IMR-90 (cell line): ENCODE data around the gene SMC1A. TPM values are rescaled to one million over a fixed set of nuclear protein-coding genes. Genes with fewer than 3 reads are reported as not detected.

ENCODE experiments used
- ATAC-seq: fragments of 200-7000 bp; cut with Tn5 transposase; 2 replicates; pipeline ENCODE4 v1.9.1; 2020; ENCODE audit warnings: low read depth, mild to moderate bottlenecking, moderate library complexity
- BruUV-seq: library from RNA; stranded (reverse); fragments of 400-500 nt; replicated peaks from 2 replicates; lab custom pipeline; 2021; lab: Mats Ljungman, UMichigan
- CTCF ChIA-PET: fragments of 300-600 bp; formaldehyde crosslinking; extraction: SDS; loops from one replicate; lab custom pipeline; 2021; ENCODE audit warnings: antibody characterized with exemption; lab: Yijun Ruan, JAX
- POLR2A ChIA-PET: fragments of 300-600 bp; sonication (Branson Sonifier 250); formaldehyde crosslinking; loops from one replicate; lab custom pipeline; 2022; ENCODE audit warnings: antibody characterized with exemption; ENCODE audit not compliant: unreplicated experiment; lab: Charles Lee
- DNase-seq: peaks from one replicate; pipeline ENCODE4 v3.0.0; 2013
- H2AFZ ChIP-seq: replicated peaks from 2 replicates; pipeline ENCODE3; 2013; ENCODE audit warnings: low read length, mild to moderate bottlenecking; ENCODE audit not compliant: poor library complexity
- H2AK5ac ChIP-seq: 2 replicates; pipeline ENCODE4 v1.6.1; 2013; ENCODE audit warnings: low read depth, low read length, inconsistent platforms
- H2AK9ac ChIP-seq: replicated peaks from 2 replicates; pipeline ENCODE3; 2013; ENCODE audit warnings: mild to moderate bottlenecking, low read depth, low read length, moderate library complexity; ENCODE audit not compliant: poor library complexity
- H2BK120ac ChIP-seq: 2 replicates; pipeline ENCODE4 v1.6.1; 2013; ENCODE audit warnings: low read depth, low read length, inconsistent platforms
- H2BK15ac ChIP-seq: 3 replicates; pipeline ENCODE4 v1.6.1; 2013; ENCODE audit warnings: low read depth, low read length, inconsistent platforms
- H2BK20ac ChIP-seq: 2 replicates; pipeline ENCODE4 v1.6.1; 2013; ENCODE audit warnings: low read depth, mild to moderate bottlenecking, inconsistent platforms, low read length, moderate library complexity
- H2BK5ac ChIP-seq: 2 replicates; pipeline ENCODE4 v1.6.1; 2013; ENCODE audit warnings: mild to moderate bottlenecking, low read depth, low read length, inconsistent platforms; ENCODE audit not compliant: poor library complexity, severe bottlenecking
- H3K14ac ChIP-seq: replicated peaks from 2 replicates; pipeline ENCODE4 v1.6.1; 2013; ENCODE audit warnings: low read depth, low read length, inconsistent platforms
- H3K18ac ChIP-seq: 2 replicates; pipeline ENCODE4 v1.6.1; 2013; ENCODE audit warnings: low read depth, low read length, control low read depth
- H3K23ac ChIP-seq: 2 replicates; pipeline ENCODE4 v1.6.1; 2013; ENCODE audit warnings: low read depth, low read length, inconsistent platforms
- H3K27ac ChIP-seq: 2 replicates; pipeline ENCODE4 v1.5.1; 2013; ENCODE audit warnings: mild to moderate bottlenecking, control low read depth, low read length; ENCODE audit not compliant: insufficient read depth
- H3K27me3 ChIP-seq: 2 replicates; pipeline ENCODE4 v1.6.1; 2013; ENCODE audit warnings: low read length; ENCODE audit not compliant: control insufficient read depth, insufficient read depth
- H3K36me3 ChIP-seq: 2 replicates; pipeline ENCODE4 v1.6.1; 2013; ENCODE audit warnings: low read length, mixed read lengths; ENCODE audit not compliant: control insufficient read depth, insufficient read depth
- H3K4ac ChIP-seq: 2 replicates; pipeline ENCODE4 v1.6.1; 2013; ENCODE audit warnings: low read depth, low read length, inconsistent platforms
- H3K4me1 ChIP-seq: 2 replicates; pipeline ENCODE4 v1.6.1; 2013; ENCODE audit warnings: low read length, mixed read lengths; ENCODE audit not compliant: control insufficient read depth, insufficient read depth
- H3K4me2 ChIP-seq: 2 replicates; pipeline ENCODE4 v1.6.1; 2013; ENCODE audit warnings: low read depth, mild to moderate bottlenecking, control low read depth, low read length, moderate library complexity
- H3K4me3 ChIP-seq: 2 replicates; pipeline ENCODE4 v1.5.1; 2013; ENCODE audit warnings: low read depth, mild to moderate bottlenecking, control low read depth, low read length, moderate library complexity; ENCODE audit not compliant: insufficient read depth
- H3K56ac ChIP-seq: 2 replicates; pipeline ENCODE4 v1.6.1; 2013; ENCODE audit warnings: low read length, inconsistent platforms; ENCODE audit not compliant: insufficient read depth; ENCODE audit errors: extremely low read depth
- H3K79me1 ChIP-seq, 2 experiments: 2 replicates each; pipeline ENCODE4 v1.6.1; 2013; ENCODE audit warnings: low read length in 2 of 2, inconsistent platforms in 1 of 2, low read depth in 1 of 2
- H3K9ac ChIP-seq: 2 replicates; pipeline ENCODE4 v1.6.1; 2013; ENCODE audit warnings: low read depth, low read length, control low read depth
- H3K9me1 ChIP-seq: 2 replicates; pipeline ENCODE4 v1.6.1; 2013; ENCODE audit warnings: low read length, inconsistent platforms; ENCODE audit not compliant: insufficient read depth
- H3K9me3 ChIP-seq: 2 replicates; pipeline ENCODE4 v1.6.1; 2013; ENCODE audit warnings: low read length; ENCODE audit not compliant: control insufficient read depth, insufficient read depth
- H4K20me1 ChIP-seq: 2 replicates; pipeline ENCODE4 v1.6.1; 2013; ENCODE audit warnings: low read length, inconsistent platforms; ENCODE audit not compliant: insufficient read depth
- H4K5ac ChIP-seq: 2 replicates; pipeline ENCODE4 v1.6.1; 2013; ENCODE audit warnings: mild to moderate bottlenecking, low read depth, low read length, control low read depth
- H4K8ac ChIP-seq, 2 experiments: 2 replicates each; pipeline ENCODE4 v1.6.1; 2013; ENCODE audit warnings: low read depth in 2 of 2, low read length in 2 of 2, control low read depth in 1 of 2, inconsistent platforms in 1 of 2
- H4K91ac ChIP-seq: 2 replicates; pipeline ENCODE4 v1.6.1; 2013; ENCODE audit warnings: low read depth, low read length, inconsistent platforms; ENCODE audit not compliant: insufficient read depth
- BHLHE40 ChIP-seq: fragments of 150-350 bp; IDR thresholded peaks from 2 replicates; pipeline ENCODE4 v1.6.1; 2016; ENCODE audit warnings: mild to moderate bottlenecking, low read depth, low read length
- CEBPB ChIP-seq: IDR thresholded peaks from 2 replicates; pipeline ENCODE4 v1.6.1; 2012; ENCODE audit warnings: low read depth, low read length, improper control_type of control experiment
- CHD1 ChIP-seq: IDR thresholded peaks from 2 replicates; pipeline ENCODE4 v1.6.1; 2012; ENCODE audit warnings: low read depth, low read length, improper control_type of control experiment
- CTCF ChIP-seq: conservative IDR thresholded peaks from 2 replicates; pipeline ENCODE4 v1.5.1; 2012; ENCODE audit warnings: mild to moderate bottlenecking, low read depth, low read length, improper control_type of control experiment
- ELK1 ChIP-seq: fragments of 150-350 bp; IDR thresholded peaks from 2 replicates; pipeline ENCODE4 v1.6.1; 2016; ENCODE audit warnings: low read depth, mild to moderate bottlenecking, low read length, moderate library complexity, borderline replicate concordance
- FOS ChIP-seq: fragments of 150-350 bp; IDR thresholded peaks from 2 replicates; pipeline ENCODE4 v1.6.1; 2016; ENCODE audit warnings: low read depth, low read length
- MAFK ChIP-seq: IDR thresholded peaks from 2 replicates; pipeline ENCODE4 v1.6.1; 2012; ENCODE audit warnings: low read depth, low read length, improper control_type of control experiment
- MAZ ChIP-seq: IDR thresholded peaks from 2 replicates; pipeline ENCODE4 v1.6.1; 2012; ENCODE audit warnings: low read depth, mild to moderate bottlenecking, low read length, improper control_type of control experiment, moderate library complexity, borderline replicate concordance
- MXI1 ChIP-seq: IDR thresholded peaks from 2 replicates; pipeline ENCODE4 v1.6.1; 2012; ENCODE audit warnings: low read depth, mild to moderate bottlenecking, low read length, moderate library complexity, borderline replicate concordance
- NFE2L2 ChIP-seq: fragments of 150-350 bp; IDR thresholded peaks from 2 replicates; pipeline ENCODE4 v1.6.1; 2016; ENCODE audit warnings: low read depth, mild to moderate bottlenecking, low read length
- POLR2A ChIP-seq: IDR thresholded peaks from 2 replicates; pipeline ENCODE4 v1.6.1; 2012; ENCODE audit warnings: mild to moderate bottlenecking, low read depth, low read length
- RCOR1 ChIP-seq: IDR thresholded peaks from 2 replicates; pipeline ENCODE4 v1.6.1; 2012; ENCODE audit warnings: mild to moderate bottlenecking, low read length, improper control_type of control experiment; ENCODE audit not compliant: insufficient replicate concordance
- RFX5 ChIP-seq: IDR thresholded peaks from 2 replicates; pipeline ENCODE4 v1.8.0; 2012; ENCODE audit warnings: low read depth, mild to moderate bottlenecking, low read length, moderate library complexity
- SMC3 ChIP-seq: fragments of 150-350 bp; IDR thresholded peaks from 2 replicates; pipeline ENCODE4 v1.6.1; 2016; ENCODE audit warnings: low read depth, mild to moderate bottlenecking, antibody characterized with exemption, low read length, moderate library complexity
- USF2 ChIP-seq: fragments of 150-350 bp; IDR thresholded peaks from 2 replicates; pipeline ENCODE4 v1.6.1; 2017; ENCODE audit warnings: mild to moderate bottlenecking, antibody characterized with exemption, low read length, low read depth
- WGBS, 2 experiments: methylation state at CpG; one replicate each; pipeline versions ENCODE4 v1.1.5 to v1.1.7; 2013; ENCODE audit warnings: missing lambda C conversion rate in 2 of 2; ENCODE audit not compliant: insufficient read length in 1 of 2; ENCODE audit errors: extremely low coverage in 2 of 2; 5-methylcytosine and 5-hydroxymethylcytosine counted together
- dilution Hi-C: fragments of 300-500 bp; cut with HindIII; formaldehyde crosslinking; loops from one replicate; pipeline ENCODE4 v1.14.3; 2018; ENCODE audit warnings: low sequenced_read_pairs; ENCODE audit not compliant: unreplicated experiment
- in situ Hi-C: fragments of 300-500 bp; cut with MboI; formaldehyde crosslinking; loops from 3 replicates; pipeline ENCODE4 v1.14.3; 2019; ENCODE audit warnings: low sequenced_read_pairs, inconsistent platforms, mixed read lengths
- intact Hi-C: fragments of 100-400 bp; cut with micrococcal nuclease; formaldehyde crosslinking; loops from 2 replicates; pipeline ENCODE4 v1.10.0; 2022
- polyA plus RNA-seq, 3 experiments: library from polyadenylated mRNA; depleted of rRNA; stranded (reverse); fragments of >200 nt; gene quantifications; 2 replicates each; pipeline ENCODE4 v1.2.3, GENCODE V29; 2012; ENCODE audit warnings: low replicate concordance in 1 of 3
- total RNA-seq: library from RNA; depleted of rRNA; stranded (reverse); fragments of >200 nt; gene quantifications from 2 replicates; pipeline ENCODE4 v1.2.3, GENCODE V29; 2012

SMC1A gene
- total and polyA plus RNA-seq, 2 of the 4 experiments (the other 2 are of a cell fraction) = 35.8 to 41.0 TPM

GRCh38 chrX:53340852-53341645, 81.4 kb downstream of the SMC1A start:
- H4K5ac ChIP-seq = no peak overlapping the region
- no peaks in the 10 kb centered on the region for H3K4me1 ChIP-seq
- H3K27me3 ChIP-seq = peaks cover 21% of the 10 kb centered on the region
- no peak overlapping the region for H3K4ac ChIP-seq
- ChIA-PET POLR2A (no interaction called here), CTCF (interaction anchor here (1.3 kb wide), 1 partner anchor 24 kb away, joined by 3 read pairs; no protein-coding TSS in a partner anchor)
- no peak overlapping the region for H3K4me2 ChIP-seq
- H3K9ac ChIP-seq = no peak overlapping the region
- DNase-seq (no peak), ATAC-seq (no peak)
- intact Hi-C loops (no loop called here), in situ Hi-C loops (no loop called here), dilution Hi-C loops (no loop called here)
- H3K56ac ChIP-seq = no peak overlapping the region
- BruUV-seq = no TSS peak
- no peaks in the 10 kb centered on the region for H3K79me1 ChIP-seq
- no peak overlapping the region for H2BK120ac ChIP-seq
- no peak overlapping the region for H3K4me3 ChIP-seq
- no peaks in the 10 kb centered on the region for H3K36me3 ChIP-seq
- H3K27ac ChIP-seq = no peak overlapping the region
- no peak overlapping the region for H2AK5ac ChIP-seq
- no peaks in the 10 kb centered on the region for H4K20me1 ChIP-seq
- no peak overlapping the region for H4K8ac ChIP-seq
- no peak overlapping the region for H3K23ac ChIP-seq
- no peak overlapping the region for H2BK5ac ChIP-seq
- no peaks in the 10 kb centered on the region for H3K9me1 ChIP-seq
- H2BK15ac ChIP-seq = no peak overlapping the region
- H2AFZ ChIP-seq = no peak overlapping the region
- H3K14ac ChIP-seq = no peak overlapping the region
- no peak overlapping the region for H3K18ac ChIP-seq
- no peak overlapping the region for H2BK20ac ChIP-seq
- H4K91ac ChIP-seq = no peak overlapping the region
- WGBS, 2 experiments = 92% methylated on average over 4 of the region's 12 CpGs; no CpG with 5 or more reads in 1 of the 2 experiments
- H3K9me3 ChIP-seq = peaks cover 3% of the 10 kb centered on the region; the same call in 1 of the 2 replicates
- no peak overlapping the region for H2AK9ac ChIP-seq
- no peak for TF ChIP-seq SMC3
- no peak for TF ChIP-seq CEBPB
- no peak for TF ChIP-seq MAFK
- no peak for TF ChIP-seq NFE2L2
- no peak for TF ChIP-seq RCOR1
- TF ChIP-seq USF2 = no peak
- TF ChIP-seq FOS = no peak
- TF ChIP-seq MXI1 = no peak
- no peak for TF ChIP-seq ELK1
- TF ChIP-seq RFX5 = no peak
- no peak for TF ChIP-seq CTCF
- TF ChIP-seq POLR2A = no peak
- TF ChIP-seq CHD1 = no peak
- no peak for TF ChIP-seq MAZ
- no peak for TF ChIP-seq BHLHE40
